BE2C (cell line): ENCODE results near the gene CFAP99.

Experiments used
- DNase-seq: peaks from one replicate; pipeline ENCODE4 v3.0.0-alpha.2; 2020
- H3K27me3 ChIP-seq: fragments of 250-450 bp; sonication (Bioruptor Pico); 2 replicates; pipeline ENCODE4 v1.5.1; 2020; ENCODE audit warnings: mild to moderate bottlenecking
- H3K36me3 ChIP-seq: fragments of 250-450 bp; sonication (Bioruptor Pico); 2 replicates; pipeline ENCODE4 v1.5.1; 2020; ENCODE audit warnings: mild to moderate bottlenecking
- H3K4me1 ChIP-seq: fragments of 250-450 bp; sonication (Bioruptor Pico); 2 replicates; pipeline ENCODE4 v1.5.1; 2020
- H3K4me3 ChIP-seq: 2 replicates; pipeline ENCODE4 v1.5.1; 2011; ENCODE audit warnings: low read depth, low read length
- H3K9me3 ChIP-seq: fragments of 250-450 bp; sonication (Bioruptor Pico); 2 replicates; pipeline ENCODE4 v1.5.1; 2020
- CTCF ChIP-seq: IDR thresholded peaks from 2 replicates; pipeline ENCODE4 v1.5.1; 2012; ENCODE audit warnings: mild to moderate bottlenecking, low read depth, low read length

Gene CFAP99

GRCh38 chr4:2445130-2445529 is 26.4 kb downstream of the CFAP99 start:
- H3K4me1 ChIP-seq, result no peaks in the 10 kb centered on the region
- H3K36me3 ChIP-seq, result no peaks in the 10 kb centered on the region
- H3K9me3 ChIP-seq, result no peaks in the 10 kb centered on the region
- TF ChIP-seq CTCF, result no peak
- DNase-seq, result no peak
- H3K27me3 ChIP-seq, result no peaks in the 10 kb centered on the region
- no peak overlapping the region for H3K4me3 ChIP-seq

- TF ChIP-seq CTCF, result no peak
Measured at GRCh38 chr4:2445571-2445970, 26.8 kb downstream of the CFAP99 start.

GRCh38 chr4:2446656-2447564 is 28.2 kb downstream of the CFAP99 start:
- Histone ChIP-seq H3K4me3 (no peak overlapping the region), H3K4me1 (no peaks in the 10 kb centered on the region), H3K9me3 (no peaks in the 10 kb centered on the region), H3K27me3 (no peaks in the 10 kb centered on the region), H3K36me3 (no peaks in the 10 kb centered on the region)
- DNase-seq, result no peak
- no peak for TF ChIP-seq CTCF

More at GRCh38 chr4:2445571-2445970, 26.8 kb downstream of the CFAP99 start:
- H3K4me3 ChIP-seq, result no peak overlapping the region
- no peaks in the 10 kb centered on the region for H3K4me1 ChIP-seq
- H3K9me3 ChIP-seq, result no peaks in the 10 kb centered on the region
- no peaks in the 10 kb centered on the region for H3K27me3 ChIP-seq
- DNase-seq, result no peak
- no peaks in the 10 kb centered on the region for H3K36me3 ChIP-seq

GRCh38 chr4:2448589-2448988 is 29.8 kb downstream of the CFAP99 start:
- Histone ChIP-seq H3K4me1 (no peaks in the 10 kb centered on the region), H3K4me3 (no peak overlapping the region), H3K27me3 (no peaks in the 10 kb centered on the region), H3K36me3 (no peaks in the 10 kb centered on the region), H3K9me3 (no peaks in the 10 kb centered on the region)
- TF ChIP-seq CTCF, result no peak
- no peak for DNase-seq

GRCh38 chr4:2449051-2449450 is 30.3 kb downstream of the CFAP99 start:
- H3K9me3 ChIP-seq, result no peaks in the 10 kb centered on the region
- no peaks in the 10 kb centered on the region for H3K27me3 ChIP-seq
- TF ChIP-seq CTCF, result no peak
- no peak overlapping the region for H3K4me3 ChIP-seq
- H3K36me3 ChIP-seq, result no peaks in the 10 kb centered on the region
- H3K4me1 ChIP-seq, result no peaks in the 10 kb centered on the region
- no peak for DNase-seq
